HTR-8/SVneo (cell line): ENCODE data around the gene MLLT10.
"Not testable (repeated sequence)": the region's sequence is repeated elsewhere in the genome, so short reads cannot be mapped to it uniquely, and the experiment has no call there.

Experiments
- DNase-seq: peaks from one replicate; pipeline ENCODE4 v3.0.0; 2011; ENCODE audit warnings: low spot score, mixed read lengths; ENCODE audit not compliant: insufficient read length
- FAIRE-seq: peaks from 2 replicates; lab custom pipeline; 2011; peaks lifted over from hg19 to GRCh38; lab: Jason Lieb, UNC

The MLLT10 gene

GRCh38 chr10:21625623-21626229, 91.7 kb downstream of the MLLT10 start:
- DNase-seq = no peak
- no peak for FAIRE-seq

- FAIRE-seq = no peak
- DNase-seq = no peak
Observed at GRCh38 chr10:21626457-21627161, 92.6 kb downstream of the MLLT10 start.

- FAIRE-seq (no peak), DNase-seq (no peak)
Observed at GRCh38 chr10:21627331-21627730, 93.3 kb downstream of the MLLT10 start.

GRCh38 chr10:21628023-21628422, 94.0 kb downstream of the MLLT10 start:
- DNase-seq = no peak

GRCh38 chr10:21628645-21629044, 94.6 kb downstream of the MLLT10 start:
- DNase-seq, FAIRE-seq: not testable (repeated sequence)

More at GRCh38 chr10:21628023-21628422, 94.0 kb downstream of the MLLT10 start:
- FAIRE-seq = no peak

GRCh38 chr10:21634599-21635365, 100.8 kb downstream of the MLLT10 start:
- FAIRE-seq (no peak), DNase-seq (no peak)

- DNase-seq (no peak), FAIRE-seq (no peak)
Observed at GRCh38 chr10:21637795-21638194, 103.8 kb downstream of the MLLT10 start.

GRCh38 chr10:21638681-21639080, 104.6 kb downstream of the MLLT10 start:
- FAIRE-seq (no peak), DNase-seq (no peak)

GRCh38 chr10:21648040-21648439, 114.0 kb downstream of the MLLT10 start:
- no peak for FAIRE-seq
- DNase-seq = no peak

GRCh38 chr10:21649454-21649872, 115.4 kb downstream of the MLLT10 start:
- FAIRE-seq = no peak

GRCh38 chr10:21650353-21650752, 116.3 kb downstream of the MLLT10 start:
- FAIRE-seq (no peak), DNase-seq (no peak)

More at GRCh38 chr10:21649454-21649872, 115.4 kb downstream of the MLLT10 start:
- no peak for DNase-seq

GRCh38 chr10:21655236-21655635, 121.2 kb downstream of the MLLT10 start:
- FAIRE-seq (no peak), DNase-seq (no peak)

- DNase-seq (no peak), FAIRE-seq (no peak)
Observed at GRCh38 chr10:21655687-21656086, 121.7 kb downstream of the MLLT10 start.

- FAIRE-seq = no peak
Observed at GRCh38 chr10:21661087-21661486, 127.1 kb downstream of the MLLT10 start.

GRCh38 chr10:21661935-21662334, 127.9 kb downstream of the MLLT10 start:
- DNase-seq (no peak), FAIRE-seq (no peak)

More at GRCh38 chr10:21661087-21661486, 127.1 kb downstream of the MLLT10 start:
- no peak for DNase-seq

- DNase-seq (no peak), FAIRE-seq (no peak)
Observed at GRCh38 chr10:21662635-21663034, 128.6 kb downstream of the MLLT10 start.

GRCh38 chr10:21668831-21669230, 134.8 kb downstream of the MLLT10 start:
- DNase-seq = no peak
- no peak for FAIRE-seq

- FAIRE-seq = no peak
- no peak for DNase-seq
Observed at GRCh38 chr10:21670391-21670790, 136.4 kb downstream of the MLLT10 start.

GRCh38 chr10:21673668-21674067, 139.6 kb downstream of the MLLT10 start:
- FAIRE-seq = no peak

GRCh38 chr10:21675157-21675796, 141.2 kb downstream of the MLLT10 start:
- DNase-seq (peak; percentile 28), FAIRE-seq (no peak)

More at GRCh38 chr10:21673668-21674067, 139.6 kb downstream of the MLLT10 start:
- no peak for DNase-seq
